ENCODE results near the gene NID1. TPM values are rescaled to one million over a fixed set of nuclear protein-coding genes. Genes with fewer than 3 reads are reported as not detected.
A peak's percentile ranks its signal among the peaks of the same experiment; 100 is the strongest.
"Not testable (repeated sequence)": the region's sequence is repeated elsewhere in the genome, so short reads cannot be mapped to it uniquely, and the experiment has no call there.

NID1 gene
- total RNA-seq, 1 experiment from 2014 or later, result 11.1 TPM

GRCh38 chr1:235976490-235976889, 88.4 kb downstream of the NID1 start:
- H4K20me1 ChIP-seq (ENCODE audit: low read length), result no peaks in the 10 kb centered on the region
- ChIA-PET POLR2A (ENCODE audit: unreplicated experiment) (no interaction called here), CTCF (no interaction called here)
- H3K79me2 ChIP-seq (ENCODE audit: low read length), result no peaks in the 10 kb centered on the region
- H3K9ac ChIP-seq (ENCODE audit: low read length), result no peak overlapping the region
- no peaks in the 10 kb centered on the region for H3F3A ChIP-seq (ENCODE audit: low read length, unreplicated experiment)
- no TSS peak for BruUV-seq (replicated peaks)
- H3K4me2 ChIP-seq (ENCODE audit: low read length), result no peak overlapping the region
- H3K4me3 ChIP-seq (ENCODE audit: low read length), result no peak overlapping the region
- intact Hi-C loops (cut with micrococcal nuclease), result no loop called here
- peaks cover 6% of the 10 kb centered on the region for H3K4me1 ChIP-seq (ENCODE audit: insufficient read depth, low read length)
- H3K27me3 ChIP-seq (ENCODE audit: low read length), result no peaks in the 10 kb centered on the region
- TF ChIP-seq, protein P1, sequence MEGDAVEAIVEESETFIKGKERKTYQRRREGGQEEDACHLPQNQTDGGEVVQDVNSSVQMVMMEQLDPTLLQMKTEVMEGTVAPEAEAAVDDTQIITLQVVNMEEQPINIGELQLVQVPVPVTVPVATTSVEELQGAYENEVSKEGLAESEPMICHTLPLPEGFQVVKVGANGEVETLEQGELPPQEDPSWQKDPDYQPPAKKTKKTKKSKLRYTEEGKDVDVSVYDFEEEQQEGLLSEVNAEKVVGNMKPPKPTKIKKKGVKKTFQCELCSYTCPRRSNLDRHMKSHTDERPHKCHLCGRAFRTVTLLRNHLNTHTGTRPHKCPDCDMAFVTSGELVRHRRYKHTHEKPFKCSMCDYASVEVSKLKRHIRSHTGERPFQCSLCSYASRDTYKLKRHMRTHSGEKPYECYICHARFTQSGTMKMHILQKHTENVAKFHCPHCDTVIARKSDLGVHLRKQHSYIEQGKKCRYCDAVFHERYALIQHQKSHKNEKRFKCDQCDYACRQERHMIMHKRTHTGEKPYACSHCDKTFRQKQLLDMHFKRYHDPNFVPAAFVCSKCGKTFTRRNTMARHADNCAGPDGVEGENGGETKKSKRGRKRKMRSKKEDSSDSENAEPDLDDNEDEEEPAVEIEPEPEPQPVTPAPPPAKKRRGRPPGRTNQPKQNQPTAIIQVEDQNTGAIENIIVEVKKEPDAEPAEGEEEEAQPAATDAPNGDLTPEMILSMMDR (conservative IDR thresholded peaks at IDR 0.05; ENCODE audit: low read depth, low read length), result no peak
- TF ChIP-seq EZH2phosphoT487 (IDR thresholded peaks at IDR 0.05; ENCODE audit: borderline replicate concordance, low read length) (no peak), EZH2 (IDR thresholded peaks at IDR 0.05; ENCODE audit: low read length, unreplicated experiment) (no peak)
- ATAC-seq (no peak), DNase-seq (no peak)
- H3K27ac ChIP-seq (ENCODE audit: low read length), result no peak overlapping the region
- no peak overlapping the region for H2AFZ ChIP-seq (ENCODE audit: low read length)
- H3K9me2 ChIP-seq (replicated peaks; ENCODE audit: low read length), result no peaks in the 10 kb centered on the region
- H3K36me3 ChIP-seq (ENCODE audit: low read depth, low read length), result peaks cover 17% of the 10 kb centered on the region
- H3K9me3 ChIP-seq (ENCODE audit: low read length), result peaks cover 5% of the 10 kb centered on the region; the same call in 1 of the 2 replicates

GRCh38 chr1:235974616-235975015, 90.3 kb downstream of the NID1 start:
- Histone ChIP-seq H3F3A (ENCODE audit: low read length, unreplicated experiment) (no peaks in the 10 kb centered on the region), H3K9me2 (replicated peaks; ENCODE audit: low read length) (no peaks in the 10 kb centered on the region), H3K4me1 (ENCODE audit: insufficient read depth, low read length) (peaks cover 16% of the 10 kb centered on the region), H3K4me2 (ENCODE audit: low read length) (no peak overlapping the region), H3K9me3 (ENCODE audit: low read length) (peaks cover 5% of the 10 kb centered on the region; the same call in 1 of the 2 replicates), H3K27me3 (ENCODE audit: low read length) (no peaks in the 10 kb centered on the region), H2AFZ (ENCODE audit: low read length) (no peak overlapping the region), H3K36me3 (ENCODE audit: low read depth, low read length) (peaks cover 17% of the 10 kb centered on the region), H3K27ac (ENCODE audit: low read length) (no peak overlapping the region), H3K9ac (ENCODE audit: low read length) (no peak overlapping the region), H3K4me3 (ENCODE audit: low read length) (no peak overlapping the region), H3K79me2 (ENCODE audit: low read length) (no peaks in the 10 kb centered on the region), H4K20me1 (ENCODE audit: low read length) (no peaks in the 10 kb centered on the region)
- TF ChIP-seq, protein P1 (conservative IDR thresholded peaks at IDR 0.05; ENCODE audit: low read depth, low read length), result no peak
- TF ChIP-seq EZH2 (IDR thresholded peaks at IDR 0.05; ENCODE audit: low read length, unreplicated experiment) (no peak), EZH2phosphoT487 (IDR thresholded peaks at IDR 0.05; ENCODE audit: borderline replicate concordance, low read length) (no peak)
- no peak for DNase-seq
- ChIA-PET CTCF (no interaction called here), POLR2A (ENCODE audit: unreplicated experiment) (interaction anchor here (0.6 kb wide), 2 partner anchors 53 to 732 kb away, joined by 4 to 5 read pairs; no protein-coding TSS in a partner anchor)
- intact Hi-C loops (cut with micrococcal nuclease), result no loop called here
- no TSS peak for BruUV-seq (replicated peaks)
- ATAC-seq, result no peak

GRCh38 chr1:235972691-235973090, 92.2 kb downstream of the NID1 start:
- H3K4me3 ChIP-seq (ENCODE audit: low read length); H3K79me2 ChIP-seq (ENCODE audit: low read length); BruUV-seq (replicated peaks); H3K4me2 ChIP-seq (ENCODE audit: low read length); H2AFZ ChIP-seq (ENCODE audit: low read length); H3K9me2 ChIP-seq (replicated peaks; ENCODE audit: low read length); H3F3A ChIP-seq (ENCODE audit: low read length, unreplicated experiment); intact Hi-C loops (cut with micrococcal nuclease); DNase-seq; H3K27me3 ChIP-seq (ENCODE audit: low read length); H3K9me3 ChIP-seq (ENCODE audit: low read length); H3K36me3 ChIP-seq (ENCODE audit: low read depth, low read length); H3K9ac ChIP-seq (ENCODE audit: low read length); ATAC-seq; H4K20me1 ChIP-seq (ENCODE audit: low read length): not testable (repeated sequence)
- ChIA-PET CTCF (interaction anchor here (0.7 to 1.8 kb wide), 5 partner anchors 70 to 454 kb away, joined by 3 to 15 read pairs (median 3); no protein-coding TSS in a partner anchor), POLR2A (ENCODE audit: unreplicated experiment) (interaction anchor here (0.7 kb wide), 1 partner anchor 63 kb away, joined by 3 read pairs; no protein-coding TSS in a partner anchor)
- Histone ChIP-seq H3K27ac (ENCODE audit: low read length) (peak overlapping the region; percentile 50; the same call in 1 of the 2 replicates), H3K4me1 (ENCODE audit: insufficient read depth, low read length) (peaks cover 16% of the 10 kb centered on the region)
